Measurements from ENCODE around the gene ASCC2. TPM values are rescaled to one million over a fixed set of nuclear protein-coding genes. Genes with fewer than 3 reads are reported as not detected.

Gene ASCC2
- total and polyA plus RNA-seq, 2 experiments from 2014 or later = 23.0 to 49.7 TPM

GRCh38 chr22:29883045-29883774 is 45.1 kb upstream of the ASCC2 start, which contains the start of gene MTMR3:
Gene MTMR3, plus strand, starts transcription at chr22:29883174. Its CDS starts 87,886 bp downstream, at chr22:29971060.
- DNase-seq (ENCODE audit: low read depth in 1 of 2, low spot score in 1 of 2) = peak; percentile 94 to 95
- TF ChIP-seq CTCF (IDR thresholded peaks at IDR 0.05; ENCODE audit: low read depth, low read length) = peak; percentile 40
- no peaks in the 10 kb centered on the region for H3K9me3 ChIP-seq (ENCODE audit: low read depth)
- H3K27ac ChIP-seq = peak within 1 kb of the TSS; percentile 98
- peak within 1 kb of the TSS; percentile 99 for H3K4me3 ChIP-seq
- H3K4me1 ChIP-seq (ENCODE audit: low read depth) = peaks cover 19% of the 10 kb centered on the region
- H3K27me3 ChIP-seq = no peaks in the 10 kb centered on the region
- H3K36me3 ChIP-seq = no peaks in the 10 kb centered on the region

GRCh38 chr22:29882716-29883044 is 44.6 kb upstream of the ASCC2 start:
- H3K27ac ChIP-seq = no peak overlapping the region
- peaks cover 19% of the 10 kb centered on the region for H3K4me1 ChIP-seq (ENCODE audit: low read depth)
- no peaks in the 10 kb centered on the region for H3K27me3 ChIP-seq
- H3K36me3 ChIP-seq = no peaks in the 10 kb centered on the region
- H3K4me3 ChIP-seq = peak overlapping the region; percentile 99
- DNase-seq (ENCODE audit: low read depth in 1 of 2, low spot score in 1 of 2) = no peak
- no peaks in the 10 kb centered on the region for H3K9me3 ChIP-seq (ENCODE audit: low read depth)
- TF ChIP-seq CTCF (IDR thresholded peaks at IDR 0.05; ENCODE audit: low read depth, low read length) = no peak

- no peak overlapping the region for H3K27ac ChIP-seq
- H3K36me3 ChIP-seq = no peaks in the 10 kb centered on the region
- no peak for TF ChIP-seq CTCF (IDR thresholded peaks at IDR 0.05; ENCODE audit: low read depth, low read length)
- no peak for DNase-seq (ENCODE audit: low read depth in 1 of 2, low spot score in 1 of 2)
- H3K9me3 ChIP-seq (ENCODE audit: low read depth) = no peaks in the 10 kb centered on the region
- H3K4me1 ChIP-seq (ENCODE audit: low read depth) = no peaks in the 10 kb centered on the region
- H3K4me3 ChIP-seq = no peak overlapping the region
- H3K27me3 ChIP-seq = no peaks in the 10 kb centered on the region
Measured at GRCh38 chr22:29879753-29880152, 41.7 kb upstream of the ASCC2 start.

GRCh38 chr22:29877620-29878019 is 39.5 kb upstream of the ASCC2 start:
- no peaks in the 10 kb centered on the region for H3K36me3 ChIP-seq
- no peaks in the 10 kb centered on the region for H3K4me1 ChIP-seq (ENCODE audit: low read depth)
- no peak overlapping the region for H3K27ac ChIP-seq
- TF ChIP-seq CTCF (IDR thresholded peaks at IDR 0.05; ENCODE audit: low read depth, low read length) = no peak
- no peaks in the 10 kb centered on the region for H3K27me3 ChIP-seq
- H3K4me3 ChIP-seq = no peak overlapping the region
- DNase-seq (ENCODE audit: low read depth in 1 of 2, low spot score in 1 of 2) = peak in 1 of 2 donors; percentile 52
- H3K9me3 ChIP-seq (ENCODE audit: low read depth) = no peaks in the 10 kb centered on the region

GRCh38 chr22:29873943-29874342 is 35.9 kb upstream of the ASCC2 start:
- H3K4me1 ChIP-seq (ENCODE audit: low read depth) = no peaks in the 10 kb centered on the region
- H3K27ac ChIP-seq = no peak overlapping the region
- H3K27me3 ChIP-seq = no peaks in the 10 kb centered on the region
- no peak for DNase-seq (ENCODE audit: low read depth in 1 of 2, low spot score in 1 of 2)
- no peaks in the 10 kb centered on the region for H3K36me3 ChIP-seq
- no peak overlapping the region for H3K4me3 ChIP-seq
- no peaks in the 10 kb centered on the region for H3K9me3 ChIP-seq (ENCODE audit: low read depth)
- TF ChIP-seq CTCF (IDR thresholded peaks at IDR 0.05; ENCODE audit: low read depth, low read length) = no peak

Measured in cardiac muscle cell (in vitro differentiated cells and primary cell).